ENCODE results near the gene RAPGEFL1. TPM values are rescaled to one million over a fixed set of nuclear protein-coding genes. Genes with fewer than 3 reads are reported as not detected.

The RAPGEFL1 gene
- total RNA-seq, 1 experiment from 2014 or later = 1.5 TPM

DNA sequence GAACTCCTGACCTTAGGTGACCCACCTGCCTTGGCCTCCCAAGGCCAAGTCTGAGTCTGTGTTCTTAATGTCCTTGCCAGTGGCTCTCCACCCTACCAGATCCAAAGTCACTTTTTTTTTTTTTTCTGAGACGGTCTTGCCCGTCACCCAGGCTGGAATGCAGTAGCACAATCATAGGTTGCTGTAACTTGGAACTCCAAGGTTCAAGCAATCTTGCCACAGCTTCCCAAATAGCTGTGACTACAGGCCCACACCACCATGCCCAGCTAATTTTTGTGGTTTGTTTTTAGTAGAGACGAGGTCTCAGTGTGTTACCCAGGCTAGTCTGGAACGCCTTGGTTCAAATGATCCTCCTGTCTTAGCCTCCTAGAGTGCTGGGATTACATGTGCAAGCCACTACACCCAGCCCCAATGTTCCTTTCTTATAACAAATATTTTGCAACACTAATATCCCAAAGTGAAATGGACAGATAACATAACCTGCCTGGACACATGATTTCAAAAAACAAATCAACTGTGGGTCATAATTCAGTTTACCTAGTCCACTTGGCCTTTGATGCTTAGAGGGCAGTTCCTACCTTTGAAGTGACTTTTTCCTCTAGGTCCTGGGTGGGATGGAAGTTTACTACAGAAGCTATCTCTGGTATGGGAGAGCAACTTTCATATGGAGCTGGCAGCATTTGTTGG is 4.0 kb upstream of the RAPGEFL1 start:
- no peak overlapping the region for H3K4me3 ChIP-seq (ENCODE audit: low read length)
- H3K9me2 ChIP-seq (replicated peaks; ENCODE audit: low read length) = no peaks in the 10 kb centered on the region
- ChIA-PET CTCF (no interaction called here), POLR2A (ENCODE audit: unreplicated experiment) (no interaction called here)
- H3K27me3 ChIP-seq (ENCODE audit: low read length) = no peaks in the 10 kb centered on the region
- intact Hi-C loops (cut with micrococcal nuclease) = no loop called here
- H3K4me1 ChIP-seq (ENCODE audit: insufficient read depth, low read length) = no peaks in the 10 kb centered on the region
- no peak overlapping the region for H3K9ac ChIP-seq (ENCODE audit: low read length)
- BruUV-seq (replicated peaks) = no TSS peak
- H2AFZ ChIP-seq (ENCODE audit: low read length) = no peak overlapping the region
- no peaks in the 10 kb centered on the region for H3F3A ChIP-seq (ENCODE audit: low read length, unreplicated experiment)
- no peak for DNase-seq
- peaks cover 26% of the 10 kb centered on the region for H3K36me3 ChIP-seq (ENCODE audit: low read depth, low read length)
- TF ChIP-seq, protein P1, sequence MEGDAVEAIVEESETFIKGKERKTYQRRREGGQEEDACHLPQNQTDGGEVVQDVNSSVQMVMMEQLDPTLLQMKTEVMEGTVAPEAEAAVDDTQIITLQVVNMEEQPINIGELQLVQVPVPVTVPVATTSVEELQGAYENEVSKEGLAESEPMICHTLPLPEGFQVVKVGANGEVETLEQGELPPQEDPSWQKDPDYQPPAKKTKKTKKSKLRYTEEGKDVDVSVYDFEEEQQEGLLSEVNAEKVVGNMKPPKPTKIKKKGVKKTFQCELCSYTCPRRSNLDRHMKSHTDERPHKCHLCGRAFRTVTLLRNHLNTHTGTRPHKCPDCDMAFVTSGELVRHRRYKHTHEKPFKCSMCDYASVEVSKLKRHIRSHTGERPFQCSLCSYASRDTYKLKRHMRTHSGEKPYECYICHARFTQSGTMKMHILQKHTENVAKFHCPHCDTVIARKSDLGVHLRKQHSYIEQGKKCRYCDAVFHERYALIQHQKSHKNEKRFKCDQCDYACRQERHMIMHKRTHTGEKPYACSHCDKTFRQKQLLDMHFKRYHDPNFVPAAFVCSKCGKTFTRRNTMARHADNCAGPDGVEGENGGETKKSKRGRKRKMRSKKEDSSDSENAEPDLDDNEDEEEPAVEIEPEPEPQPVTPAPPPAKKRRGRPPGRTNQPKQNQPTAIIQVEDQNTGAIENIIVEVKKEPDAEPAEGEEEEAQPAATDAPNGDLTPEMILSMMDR (conservative IDR thresholded peaks at IDR 0.05; ENCODE audit: low read depth, low read length) = no peak
- no peak for TF ChIP-seq EZH2phosphoT487 (IDR thresholded peaks at IDR 0.05; ENCODE audit: borderline replicate concordance, low read length)
- no peak for TF ChIP-seq EZH2 (IDR thresholded peaks at IDR 0.05; ENCODE audit: low read length, unreplicated experiment)
- no peaks in the 10 kb centered on the region for H3K79me2 ChIP-seq (ENCODE audit: low read length)
- ATAC-seq = no peak
- H3K9me3 ChIP-seq (ENCODE audit: low read length) = no peaks in the 10 kb centered on the region
- H3K27ac ChIP-seq (ENCODE audit: low read length) = no peak overlapping the region
- no peak overlapping the region for H3K4me2 ChIP-seq (ENCODE audit: low read length)
- no peaks in the 10 kb centered on the region for H4K20me1 ChIP-seq (ENCODE audit: low read length)

- Histone ChIP-seq H3K4me2 (ENCODE audit: low read length) (no peak overlapping the region), H3K9me2 (replicated peaks; ENCODE audit: low read length) (no peaks in the 10 kb centered on the region), H3K9me3 (ENCODE audit: low read length) (no peaks in the 10 kb centered on the region), H3K4me1 (ENCODE audit: insufficient read depth, low read length) (no peaks in the 10 kb centered on the region), H3K4me3 (ENCODE audit: low read length) (no peak overlapping the region), H3K9ac (ENCODE audit: low read length) (no peak overlapping the region), H3K27ac (ENCODE audit: low read length) (no peak overlapping the region), H3K36me3 (ENCODE audit: low read depth, low read length) (peaks cover 24% of the 10 kb centered on the region), H3K27me3 (ENCODE audit: low read length) (no peaks in the 10 kb centered on the region), H3K79me2 (ENCODE audit: low read length) (no peaks in the 10 kb centered on the region), H4K20me1 (ENCODE audit: low read length) (no peaks in the 10 kb centered on the region), H3F3A (ENCODE audit: low read length, unreplicated experiment) (no peaks in the 10 kb centered on the region), H2AFZ (ENCODE audit: low read length) (no peak overlapping the region)
- ChIA-PET CTCF (interaction anchor here (0.6 kb wide), 1 partner anchor 72 kb away, joined by 6 read pairs; no protein-coding TSS in a partner anchor), POLR2A (ENCODE audit: unreplicated experiment) (no interaction called here)
- BruUV-seq (replicated peaks) = no TSS peak
- no peak for DNase-seq
- TF ChIP-seq EZH2phosphoT487 (IDR thresholded peaks at IDR 0.05; ENCODE audit: borderline replicate concordance, low read length) (no peak), EZH2 (IDR thresholded peaks at IDR 0.05; ENCODE audit: low read length, unreplicated experiment) (no peak)
- TF ChIP-seq, protein P1 (conservative IDR thresholded peaks at IDR 0.05; ENCODE audit: low read depth, low read length) = no peak
- no peak for ATAC-seq
- intact Hi-C loops (cut with micrococcal nuclease) = no loop called here
Observed at GRCh38 chr17:40173778-40174135, 3.5 kb upstream of the RAPGEFL1 start.

DNA sequence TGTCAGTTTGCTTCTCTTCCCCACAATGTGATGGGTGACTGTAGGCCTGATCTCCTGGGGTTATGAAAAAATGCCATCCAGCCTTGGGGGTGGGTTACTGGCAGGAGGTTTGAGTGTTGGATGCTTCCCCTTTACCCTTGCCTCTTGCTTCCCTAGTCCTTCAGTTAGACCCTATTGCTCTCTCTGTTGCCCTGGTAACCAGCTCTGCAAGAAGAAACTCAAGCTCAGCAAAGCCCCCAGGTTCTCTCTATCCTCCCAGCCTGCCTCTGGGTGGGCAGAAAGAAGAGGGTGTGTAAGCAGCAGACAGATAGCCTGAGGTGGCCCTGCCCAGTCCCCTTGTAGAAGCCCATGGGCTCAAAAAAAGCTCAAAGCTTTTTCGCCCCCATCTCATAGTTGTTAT is 2.8 kb upstream of the RAPGEFL1 start:
- Histone ChIP-seq H3K9me3 (ENCODE audit: low read length) (no peaks in the 10 kb centered on the region), H3K79me2 (ENCODE audit: low read length) (no peaks in the 10 kb centered on the region), H3K9ac (ENCODE audit: low read length) (no peak overlapping the region), H4K20me1 (ENCODE audit: low read length) (no peaks in the 10 kb centered on the region), H3K27ac (ENCODE audit: low read length) (no peak overlapping the region), H2AFZ (ENCODE audit: low read length) (no peak overlapping the region), H3K27me3 (ENCODE audit: low read length) (no peaks in the 10 kb centered on the region), H3K4me2 (ENCODE audit: low read length) (no peak overlapping the region), H3K4me1 (ENCODE audit: insufficient read depth, low read length) (no peaks in the 10 kb centered on the region), H3K9me2 (replicated peaks; ENCODE audit: low read length) (no peaks in the 10 kb centered on the region), H3F3A (ENCODE audit: low read length, unreplicated experiment) (no peaks in the 10 kb centered on the region), H3K4me3 (ENCODE audit: low read length) (no peak overlapping the region), H3K36me3 (ENCODE audit: low read depth, low read length) (peaks cover 17% of the 10 kb centered on the region)
- POLR2A ChIA-PET (ENCODE audit: unreplicated experiment) = no interaction called here
- intact Hi-C loops (cut with micrococcal nuclease) = no loop called here
- no peak for ATAC-seq
- TF ChIP-seq EZH2 (IDR thresholded peaks at IDR 0.05; ENCODE audit: low read length, unreplicated experiment) = no peak
- no peak for TF ChIP-seq EZH2phosphoT487 (IDR thresholded peaks at IDR 0.05; ENCODE audit: borderline replicate concordance, low read length)
- TF ChIP-seq, protein P1 (conservative IDR thresholded peaks at IDR 0.05; ENCODE audit: low read depth, low read length) = no peak
- no peak for DNase-seq
- CTCF ChIA-PET = no interaction called here
- no TSS peak for BruUV-seq (replicated peaks)

Measured in PC-3 (cell line).